ENCODE measurements around the gene CT47C1. TPM values are rescaled to one million over a fixed set of nuclear protein-coding genes. Genes with fewer than 3 reads are reported as not detected.

Gene CT47C1
- not detected in 2 replicates for total RNA-seq

DNA sequence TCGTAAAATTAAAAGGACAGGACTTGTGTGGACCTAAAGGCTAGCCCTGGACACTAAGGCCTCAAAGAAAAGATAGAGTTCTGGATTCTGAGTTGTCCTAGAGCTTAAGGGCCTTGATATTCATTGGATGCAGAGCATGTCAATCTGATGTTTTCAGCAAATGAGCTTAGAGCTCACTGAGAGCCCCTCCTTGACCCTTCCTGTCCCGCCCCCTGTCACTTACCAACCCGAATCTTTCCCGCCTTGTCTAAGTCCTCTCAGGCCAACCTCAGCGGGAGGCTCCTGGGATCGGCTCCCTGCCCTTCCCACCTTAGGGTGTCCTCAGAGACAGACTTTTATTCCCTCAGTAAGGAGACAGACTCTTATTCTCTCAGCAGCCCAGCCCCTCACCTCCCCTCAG, at the start of gene CT47C1:
Gene CT47C1, plus strand, starts transcription at position 250 of the 400 bp plus-strand sequence. CDS start 233 bp downstream, outside the sequence.

Other genes with a start within 250 kb of the CT47C1 start
- gene ZCCHC12, start 249.2 kb upstream of the CT47C1 start, total RNA-seq, result under 0.01 TPM in 1 of 2 replicates, not detected in the other
- gene LONRF3, start 98.4 kb upstream of the CT47C1 start, total RNA-seq, result not detected in 2 replicates
- not detected in 2 replicates for gene KIAA1210, start 54.8 kb downstream of the CT47C1 start, total RNA-seq
- 120 and 137 TPM in 2 replicates for gene PGRMC1, start 163.3 kb downstream of the CT47C1 start, total RNA-seq

Measured in placental epithelial cell (primary cell).